ENCODE results near the gene UGCG.
"Not testable (repeated sequence)": the region's sequence is repeated elsewhere in the genome, so short reads cannot be mapped to it uniquely, and the experiment has no call there.

Gene UGCG

GRCh38 chr9:111877420-111877819, 19.2 kb upstream of the UGCG start:
- no peaks in the 10 kb centered on the region for H3K36me3 ChIP-seq

DNA sequence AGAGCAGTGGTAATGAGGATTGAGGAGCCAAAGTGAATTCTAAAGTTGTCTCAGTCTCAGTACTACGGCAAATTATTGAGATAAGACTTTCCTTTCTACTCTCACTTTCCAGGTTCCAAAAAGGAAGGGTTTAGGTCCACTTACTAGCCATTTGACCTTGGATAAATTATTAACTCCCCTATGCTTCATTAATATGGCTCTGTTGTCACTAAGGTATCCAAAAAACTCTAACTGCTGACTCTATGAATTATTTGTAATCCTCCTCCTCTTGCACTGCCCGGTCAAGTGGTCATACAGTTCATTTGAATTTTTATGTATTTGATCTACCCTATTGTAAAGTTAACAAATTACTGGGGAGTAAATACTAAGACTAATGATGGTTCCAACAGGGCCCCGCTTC, 17.7 kb upstream of the UGCG start:
- Histone ChIP-seq H3K4me3 (no peak overlapping the region), H3K27ac (no peak overlapping the region), H3K4me2 (no peak overlapping the region), H3K4me1 (no peaks in the 10 kb centered on the region), H3K36me3 (no peaks in the 10 kb centered on the region), H4K20me1 (no peaks in the 10 kb centered on the region), H3K9me3 (replicated peaks in 1 of 11) (peaks cover 0 to 8% (median 4%) of the 10 kb centered on the region in 11 experiments; a peak in 6 of 22 replicates), H3K9ac (no peak overlapping the region), H3K27me3 (no peaks in the 10 kb centered on the region)
- no peak for TF ChIP-seq Cebpa-rat (IDR thresholded peaks at IDR 0.05)

More at GRCh38 chr9:111877420-111877819, 19.2 kb upstream of the UGCG start:
- Histone ChIP-seq H3K4me2 (no peak overlapping the region), H3K4me3 (no peak overlapping the region), H3K9ac (no peak overlapping the region), H3K27ac (no peak overlapping the region), H3K27me3 (no peaks in the 10 kb centered on the region), H3K4me1 (no peaks in the 10 kb centered on the region), H4K20me1 (no peaks in the 10 kb centered on the region), H3K9me3 (replicated peaks in 1 of 11) (peaks cover 0 to 8% (median 4%) of the 10 kb centered on the region in 11 experiments; a peak in 6 of 22 replicates)
- no peak for TF ChIP-seq Cebpa-rat (IDR thresholded peaks at IDR 0.05)

GRCh38 chr9:111886983-111887718, 9.5 kb upstream of the UGCG start:
- H3K4me3 ChIP-seq, result no peak overlapping the region
- TF ChIP-seq Cebpa-rat (IDR thresholded peaks at IDR 0.05), result no peak
- H3K4me1 ChIP-seq, result peaks cover 0 to 4% (median 0%) of the 10 kb centered on the region in 10 experiments; a peak in 2 of 20 replicates
- H3K9me3 ChIP-seq (replicated peaks in 1 of 11), result no peaks in the 10 kb centered on the region
- no peaks in the 10 kb centered on the region for H3K27me3 ChIP-seq
- H3K36me3 ChIP-seq, result no peaks in the 10 kb centered on the region
- H3K4me2 ChIP-seq, result no peak overlapping the region
- no peak overlapping the region for H3K27ac ChIP-seq
- H3K9ac ChIP-seq, result no peak overlapping the region
- no peaks in the 10 kb centered on the region for H4K20me1 ChIP-seq

DNA sequence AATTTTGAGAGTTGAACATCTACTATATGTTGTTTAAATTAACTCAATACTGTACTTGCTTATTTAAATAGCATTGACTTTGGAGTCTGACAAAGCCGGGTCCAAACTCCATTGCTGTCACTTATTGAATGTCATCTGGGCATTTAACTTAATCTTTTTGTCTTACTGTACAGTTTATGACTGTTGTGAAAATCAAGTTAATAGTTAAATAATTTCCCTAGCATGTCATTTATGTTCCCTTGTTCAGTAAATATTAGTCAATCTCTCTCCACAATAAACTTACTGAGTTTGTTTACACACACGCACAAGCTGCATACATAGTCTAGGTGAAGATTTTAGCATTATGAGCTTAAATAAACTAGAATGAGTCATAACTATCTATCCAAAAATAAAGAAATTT, 6.3 kb upstream of the UGCG start:
- H3K27me3 ChIP-seq, result no peaks in the 10 kb centered on the region
- no peaks in the 10 kb centered on the region for H3K36me3 ChIP-seq
- H3K9me3 ChIP-seq (replicated peaks in 1 of 11), result no peaks in the 10 kb centered on the region
- H4K20me1 ChIP-seq, result no peaks in the 10 kb centered on the region
- no peak overlapping the region for H3K9ac ChIP-seq
- H3K4me3 ChIP-seq, result no peak overlapping the region
- H3K27ac ChIP-seq, result no peak overlapping the region
- H3K4me2 ChIP-seq, result no peak overlapping the region
- peaks cover 0 to 11% (median 2%) of the 10 kb centered on the region in 10 experiments; a peak in 10 of 20 replicates for H3K4me1 ChIP-seq
- TF ChIP-seq Cebpa-rat (IDR thresholded peaks at IDR 0.05), result no peak

DNA sequence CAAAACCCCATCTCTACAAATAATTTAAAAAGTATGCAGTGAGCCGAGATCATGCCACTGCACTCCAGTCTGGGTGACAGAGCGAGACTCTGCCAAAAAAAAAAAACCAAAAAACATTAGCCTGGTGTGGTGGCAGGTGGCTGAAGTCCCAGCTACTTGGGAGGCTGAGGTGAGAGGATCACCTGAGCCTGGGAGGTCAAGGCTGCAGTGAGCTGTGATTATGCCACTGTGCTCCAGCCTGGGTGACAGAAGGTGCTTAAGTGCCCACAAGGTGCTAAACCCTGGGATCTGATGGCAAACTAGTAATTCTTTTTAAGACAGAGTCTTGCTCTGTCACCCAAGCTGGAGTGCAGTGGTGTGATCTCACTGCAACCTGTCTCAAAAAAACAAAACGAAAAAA, 5.7 kb upstream of the UGCG start:
- not testable (repeated sequence) for H3K4me2 ChIP-seq; H3K27ac ChIP-seq; H4K20me1 ChIP-seq; H3K9me3 ChIP-seq (replicated peaks in 1 of 11); H3K36me3 ChIP-seq; H3K27me3 ChIP-seq; H3K9ac ChIP-seq; H3K4me3 ChIP-seq
- H3K4me1 ChIP-seq, result peaks cover 0 to 17% (median 7%) of the 10 kb centered on the region in 10 experiments; a peak in 14 of 20 replicates

DNA sequence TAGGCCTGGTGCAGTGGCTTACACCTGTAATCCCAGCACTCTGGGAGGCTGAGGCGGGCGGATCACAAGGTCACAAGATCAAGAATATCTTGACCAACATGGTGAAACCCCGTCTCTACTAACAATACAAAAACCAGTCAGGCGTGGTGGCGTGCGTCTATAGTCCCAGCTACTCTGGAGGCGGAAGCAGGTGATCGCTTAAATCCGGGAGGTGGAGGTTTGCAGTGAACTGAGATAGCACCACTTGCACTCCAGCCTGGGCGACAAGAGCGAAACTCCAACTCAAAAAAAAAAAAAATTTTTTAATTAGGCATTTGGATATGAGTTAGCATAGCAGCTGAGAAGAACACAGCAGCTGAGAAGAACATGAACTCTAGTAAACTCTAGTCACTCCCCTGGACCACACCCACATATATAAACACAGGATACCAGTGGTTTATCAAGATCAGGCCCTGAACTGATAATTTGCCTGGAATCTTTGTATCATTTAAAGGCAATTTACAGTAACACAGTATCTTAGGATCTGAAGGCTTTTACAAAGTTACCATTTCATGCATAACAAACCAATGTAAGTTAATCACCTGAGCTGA, 4.6 kb upstream of the UGCG start:
- H3K4me1 ChIP-seq, result peaks cover 0 to 18% (median 11%) of the 10 kb centered on the region in 10 experiments; a peak in 14 of 20 replicates
- H3K4me2 ChIP-seq, result peak overlapping the region in 2 of 11 experiments; percentile 10 to 11; a peak in 1 of 22 replicates
- H3K27ac ChIP-seq, result no peak overlapping the region
- no peaks in the 10 kb centered on the region for H3K36me3 ChIP-seq
- no peaks in the 10 kb centered on the region for H3K27me3 ChIP-seq
- no peak overlapping the region for H3K9ac ChIP-seq
- H4K20me1 ChIP-seq, result peaks cover 0 to under 1% (median 0%) of the 10 kb centered on the region in 11 experiments; a peak in 4 of 22 replicates
- H3K9me3 ChIP-seq (replicated peaks in 1 of 11), result no peaks in the 10 kb centered on the region
- H3K4me3 ChIP-seq, result no peak overlapping the region
- no peak for TF ChIP-seq Cebpa-rat (IDR thresholded peaks at IDR 0.05)

GRCh38 chr9:111896942-111897600, 457 bp downstream of the UGCG start:
- Histone ChIP-seq H3K4me2 (peak overlapping the region; percentile 69 to 88 (median 83)), H3K4me1 (peaks cover 14 to 52% (median 26%) of the 10 kb centered on the region in 10 experiments), H3K36me3 (peaks cover 0 to 7% (median 0%) of the 10 kb centered on the region in 11 experiments; a peak in 1 of 22 replicates), H3K4me3 (peak overlapping the region; percentile 83 to 97 (median 90)), H4K20me1 (peaks cover 13 to 51% (median 44%) of the 10 kb centered on the region in 11 experiments; a peak in 19 of 22 replicates), H3K9me3 (replicated peaks in 1 of 11) (no peaks in the 10 kb centered on the region), H3K27me3 (no peaks in the 10 kb centered on the region), H3K27ac (peak overlapping the region; percentile 72 to 91 (median 83)), H3K9ac (peak overlapping the region; percentile 84 to 89 (median 87))
- no peak for TF ChIP-seq Cebpa-rat (IDR thresholded peaks at IDR 0.05)

- no peaks in the 10 kb centered on the region for H3K27me3 ChIP-seq
- H3K36me3 ChIP-seq, result peaks cover 0 to 9% (median 0%) of the 10 kb centered on the region in 11 experiments; a peak in 2 of 22 replicates
- TF ChIP-seq Cebpa-rat (IDR thresholded peaks at IDR 0.05), result no peak
- 0 out of 22 replicates have a peak, but pooled peaks cover 0 to under 1% (median 0%) of the 10 kb centered on the region in 11 experiments for H3K9me3 ChIP-seq (replicated peaks in 1 of 11)
- H3K4me1 ChIP-seq, result peaks cover 14 to 54% (median 26%) of the 10 kb centered on the region in 10 experiments
- H3K4me2 ChIP-seq, result peak overlapping the region; percentile 69 to 88 (median 83)
- H3K9ac ChIP-seq, result peak overlapping the region; percentile 84 to 89 (median 87)
- H4K20me1 ChIP-seq, result peaks cover 13 to 57% (median 49%) of the 10 kb centered on the region in 11 experiments; a peak in 19 of 22 replicates
- peak overlapping the region; percentile 72 to 91 (median 83) for H3K27ac ChIP-seq
- H3K4me3 ChIP-seq, result peak overlapping the region; percentile 83 to 97 (median 90)
Measured at GRCh38 chr9:111897601-111898137, 1.1 kb downstream of the UGCG start.
